Pancreas (tissue), 10 donors: ENCODE measurements around the gene RTN1. TPM values are rescaled to one million over a fixed set of nuclear protein-coding genes. Genes with fewer than 3 reads are reported as not detected.

Source experiments
- ATAC-seq, 4 donors: fragments of 200-7000 bp; cut with Tn5 transposase; one replicate each; pipeline versions ENCODE4 v1.8.0 to v1.9.1; 2020; ENCODE audit warnings: mild to moderate bottlenecking in 4 of 4, moderate library complexity in 4 of 4
- DNase-seq, 6 donors: peaks; one replicate each; pipeline ENCODE4 v3.0.0-alpha.2; 2020
- FAIRE-seq: peaks from 2 replicates; lab custom pipeline; 2012; peaks lifted over from hg19 to GRCh38; lab: Jason Lieb, UNC
- H3K27ac ChIP-seq, 4 donors: fragments of 200-600 bp; sonication (generic); 1 replicate in 3 of 4; 2 replicates in 1 of 4; pipeline versions ENCODE4 v1.5.0 to v1.8.0; 2020
- H3K27me3 ChIP-seq, 4 donors: fragments of 200-600 bp; one replicate each; pipeline ENCODE4 v1.8.0; 2021
- H3K36me3 ChIP-seq, 3 donors: fragments of 200-600 bp; sonication (generic) in 1 of 3; one replicate each; pipeline versions ENCODE4 v1.5.0 to v1.8.0; 2020 to 2021
- H3K4me1 ChIP-seq, 3 donors: fragments of 200-600 bp; one replicate each; pipeline ENCODE4 v1.8.0; 2021
- H3K4me3 ChIP-seq, 4 donors: fragments of 200-600 bp; sonication (generic) in 2 of 4; one replicate each; pipeline versions ENCODE4 v1.5.0 to v1.8.0; 2020 to 2021
- H3K9me3 ChIP-seq, 4 donors: fragments of 200-600 bp; one replicate each; pipeline ENCODE4 v1.8.0; 2021
- CTCF ChIP-seq, 4 donors: fragments of 200-600 bp; sonication (generic) in 3 of 4; IDR thresholded peaks; one replicate each; pipeline versions ENCODE4 v1.5.0 to v1.8.0; 2021; ENCODE audit warnings: antibody characterized with exemption in 4 of 4
- WGBS, 2 donors: extraction: QIAGEN DNeasy Blood & Tissue Kit; methylation state at CpG; one replicate each; pipeline ENCODE4 v1.1.7; 2013; 5-methylcytosine and 5-hydroxymethylcytosine counted together
- intact Hi-C, 3 donors: fragments of 100-400 bp; cut with DNase I; formaldehyde crosslinking; loops; one replicate each; pipeline versions ENCODE4 v1.11.1 to v1.14.2; 2022
- polyA plus RNA-seq, 2 donors: library from polyadenylated mRNA; stranded (reverse); fragments of 200-250 nt; gene quantifications; one replicate each; pipeline ENCODE4 v1.2.3, GENCODE V29; 2013
- total RNA-seq, 6 donors: library from RNA; stranded (reverse); fragmentation: NEBNext Ultra II Directional in 4 of 6; extraction: Animal tissue kit (Norgen Biotek cat#: 25700) in 4 of 6; gene quantifications; one replicate each; pipeline versions ENCODE4 v1.2.1 to v1.2.4, GENCODE V29; 2021 to 2023
- donor health status: healthy with polysubstance abuse.
- donor health status: DM: no; HTN: no; CAD: no; lungs with moderate emphysema.
- donor health status: DM: no; HTN: no; CAD: no.
- donor health status: control.
- donor health status: control.
- donor health status: Bipolar disorder and iron deficiency.
- donor health status: DM: yes; HTN: yes; CAD: no.
- donor health status: DM: no; HTN: no; CAD: no.
- donor health status: DM: no; HTN: no; CAD: no.
- donor health status: DM: yes; HTN: yes; CAD: no.

RTN1 gene
- total and polyA plus RNA-seq, 8 donors: 0.97 to 42.0 (median 5.3) TPM

- intact Hi-C loops: no loop called here
- DNase-seq (no peak), FAIRE-seq (no peak), ATAC-seq (peak in 2 of 4 donors; percentile 81 to 84)
- TF ChIP-seq CTCF (IDR thresholded peaks at IDR 0.05): no peak
- H3K9me3 ChIP-seq: no peaks in the 10 kb centered on the region
- H3K4me1 ChIP-seq: peaks cover 0 to 11% (median 6%) of the 10 kb centered on the region in 3 donors
- H3K4me3 ChIP-seq: no peak overlapping the region
- H3K27ac ChIP-seq: no peak overlapping the region
- WGBS, 2 donors: 74 to 75% methylated on average over 8 of the region's 8 CpGs
- no peaks in the 10 kb centered on the region for H3K27me3 ChIP-seq
- no peaks in the 10 kb centered on the region for H3K36me3 ChIP-seq
Measured at GRCh38 chr14:59844186-59844812, 26.3 kb downstream of the RTN1 start.

- ATAC-seq (no peak), DNase-seq (no peak), FAIRE-seq (no peak)
- Histone ChIP-seq H3K27ac (no peak overlapping the region), H3K4me3 (no peak overlapping the region), H3K4me1 (no peaks in the 10 kb centered on the region), H3K36me3 (no peaks in the 10 kb centered on the region), H3K9me3 (no peaks in the 10 kb centered on the region), H3K27me3 (no peaks in the 10 kb centered on the region)
- WGBS, 2 donors: 51 to 56% methylated on average over 3 of the region's 3 CpGs
- intact Hi-C loops: no loop called here
- no peak for TF ChIP-seq CTCF (IDR thresholded peaks at IDR 0.05)
Measured at GRCh38 chr14:59836116-59836515, 34.5 kb downstream of the RTN1 start.

DNA sequence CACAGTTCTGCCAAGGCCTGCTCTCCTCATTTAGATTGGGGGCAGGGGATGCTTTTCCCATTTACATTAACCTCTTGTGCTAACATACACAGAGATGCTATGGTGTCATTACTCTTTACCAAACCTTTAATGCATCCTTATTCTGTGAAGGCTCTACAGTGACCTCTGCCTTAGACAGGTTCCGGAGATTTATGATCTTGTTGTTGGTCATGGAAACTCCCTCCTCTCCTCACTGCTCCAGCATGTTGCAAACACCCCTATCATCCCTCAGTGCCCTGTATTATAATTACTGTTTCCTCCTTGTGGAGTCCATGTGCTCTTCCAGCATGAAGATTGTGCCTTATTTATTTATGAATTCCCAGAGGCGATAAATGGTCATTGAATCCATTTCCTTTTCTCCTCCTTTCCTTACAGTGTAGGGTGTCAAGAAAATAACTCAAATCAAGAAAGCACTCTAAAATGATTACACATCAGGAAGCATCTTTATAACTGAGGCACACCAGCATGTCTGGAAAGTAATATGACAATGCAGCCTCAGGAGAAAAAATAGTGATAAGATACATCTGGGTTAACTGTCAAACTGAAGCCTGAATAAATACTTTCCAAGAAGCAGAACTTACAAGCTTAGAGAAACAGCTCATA lies 37.8 kb downstream of the RTN1 start:
- Histone ChIP-seq H3K36me3 (no peaks in the 10 kb centered on the region), H3K27ac (no peak overlapping the region), H3K4me3 (no peak overlapping the region), H3K9me3 (no peaks in the 10 kb centered on the region), H3K27me3 (no peaks in the 10 kb centered on the region), H3K4me1 (no peaks in the 10 kb centered on the region)
- no peak for DNase-seq
- FAIRE-seq: no peak
- TF ChIP-seq CTCF (IDR thresholded peaks at IDR 0.05): no peak
- no peak for ATAC-seq
- intact Hi-C loops: no loop called here
- WGBS, 2 donors: 87 to 91% methylated on average over 2 of the region's 2 CpGs

- intact Hi-C loops: no loop called here
- Histone ChIP-seq H3K9me3 (no peaks in the 10 kb centered on the region), H3K27ac (no peak overlapping the region), H3K27me3 (no peaks in the 10 kb centered on the region), H3K4me1 (no peaks in the 10 kb centered on the region), H3K36me3 (no peaks in the 10 kb centered on the region), H3K4me3 (no peak overlapping the region)
- WGBS, 2 donors: 69 to 71% methylated on average over 2 of the region's 2 CpGs
- no peak for TF ChIP-seq CTCF (IDR thresholded peaks at IDR 0.05)
- DNase-seq (no peak), ATAC-seq (no peak), FAIRE-seq (no peak)
Measured at GRCh38 chr14:59831121-59831730, 39.4 kb downstream of the RTN1 start.

DNA sequence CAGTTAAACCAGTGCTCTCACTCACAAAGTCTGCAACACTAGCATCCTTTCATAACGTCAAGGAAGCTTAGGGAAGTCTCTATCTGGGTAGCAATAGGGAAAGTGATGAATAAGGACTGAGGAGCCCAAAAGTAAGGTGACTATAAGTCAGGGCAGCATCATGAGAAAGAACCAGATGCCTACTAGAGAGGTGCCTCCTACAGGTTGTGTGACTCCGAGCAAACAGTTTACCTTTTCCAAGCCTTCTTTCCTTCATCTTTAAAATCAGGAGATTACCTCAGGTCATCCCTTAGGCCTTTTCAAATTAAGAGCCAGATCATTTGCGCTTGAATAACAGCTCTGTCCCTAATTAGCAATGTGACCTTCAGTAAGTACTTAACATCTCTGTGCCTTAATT lies 40.2 kb downstream of the RTN1 start:
- DNase-seq (no peak), ATAC-seq (no peak), FAIRE-seq (no peak)
- 59 to 65% methylated on average over 3 of the region's 3 CpGs for WGBS, 2 donors
- H3K27me3 ChIP-seq: no peaks in the 10 kb centered on the region
- H3K4me3 ChIP-seq: no peak overlapping the region
- no peaks in the 10 kb centered on the region for H3K9me3 ChIP-seq
- no peak overlapping the region for H3K27ac ChIP-seq
- H3K4me1 ChIP-seq: no peaks in the 10 kb centered on the region
- intact Hi-C loops: no loop called here
- no peak for TF ChIP-seq CTCF (IDR thresholded peaks at IDR 0.05)
- no peaks in the 10 kb centered on the region for H3K36me3 ChIP-seq
